Neural cell (in vitro differentiated cells): ENCODE data around the gene PCDH15.

Experiments used
- EP300 ChIP-seq: fragments of 450-650 bp; conservative IDR thresholded peaks from 2 replicates; pipeline ENCODE4 v1.6.1; 2014; ENCODE audit warnings: antibody characterized with exemption, mild to moderate bottlenecking, moderate library complexity; ENCODE audit not compliant: poor library complexity, severe bottlenecking
- EZH2 ChIP-seq: fragments of 200-600, 300-800 bp; shearing (Covaris generic), sonication (generic); IDR thresholded peaks from 2 replicates; pipeline ENCODE4 v1.6.1; 2014; ENCODE audit warnings: antibody characterized with exemption, low read length, borderline replicate concordance, mild to moderate bottlenecking; ENCODE audit not compliant: insufficient read depth, poor library complexity, severe bottlenecking
- MXI1 ChIP-seq: fragments of 450-650 bp; conservative IDR thresholded peaks from 2 replicates; pipeline ENCODE4 v1.6.1; 2014; ENCODE audit warnings: antibody characterized with exemption, mild to moderate bottlenecking; ENCODE audit not compliant: poor library complexity, severe bottlenecking
- POLR2AphosphoS5 ChIP-seq: IDR thresholded peaks from 2 replicates; pipeline ENCODE4 v1.6.1; 2012
- RAD21 ChIP-seq: fragments of 450-650 bp; conservative IDR thresholded peaks from 2 replicates; pipeline ENCODE4 v1.6.1; 2014; ENCODE audit warnings: antibody characterized with exemption, mild to moderate bottlenecking, moderate library complexity
- SMC3 ChIP-seq: fragments of 450-650 bp; conservative IDR thresholded peaks from 2 replicates; pipeline ENCODE4 v1.6.1; 2014; ENCODE audit warnings: antibody characterized with exemption, mild to moderate bottlenecking, moderate library complexity; ENCODE audit not compliant: poor library complexity
- TAF1 ChIP-seq: IDR thresholded peaks from 2 replicates; pipeline ENCODE4 v1.6.1; 2012; ENCODE audit warnings: low read depth
- TF ChIP-seq, protein P1 (sequence below): fragments of 450-650 bp; IDR thresholded peaks from 2 replicates; pipeline ENCODE4 v1.5.1; 2014; ENCODE audit warnings: antibody characterized with exemption, mild to moderate bottlenecking, moderate library complexity; ENCODE audit not compliant: poor library complexity, severe bottlenecking
- TF ChIP-seq, protein P2 (sequence below): IDR thresholded peaks from 2 replicates; pipeline ENCODE4 v1.6.1; 2012; ENCODE audit warnings: borderline replicate concordance

DNA sequence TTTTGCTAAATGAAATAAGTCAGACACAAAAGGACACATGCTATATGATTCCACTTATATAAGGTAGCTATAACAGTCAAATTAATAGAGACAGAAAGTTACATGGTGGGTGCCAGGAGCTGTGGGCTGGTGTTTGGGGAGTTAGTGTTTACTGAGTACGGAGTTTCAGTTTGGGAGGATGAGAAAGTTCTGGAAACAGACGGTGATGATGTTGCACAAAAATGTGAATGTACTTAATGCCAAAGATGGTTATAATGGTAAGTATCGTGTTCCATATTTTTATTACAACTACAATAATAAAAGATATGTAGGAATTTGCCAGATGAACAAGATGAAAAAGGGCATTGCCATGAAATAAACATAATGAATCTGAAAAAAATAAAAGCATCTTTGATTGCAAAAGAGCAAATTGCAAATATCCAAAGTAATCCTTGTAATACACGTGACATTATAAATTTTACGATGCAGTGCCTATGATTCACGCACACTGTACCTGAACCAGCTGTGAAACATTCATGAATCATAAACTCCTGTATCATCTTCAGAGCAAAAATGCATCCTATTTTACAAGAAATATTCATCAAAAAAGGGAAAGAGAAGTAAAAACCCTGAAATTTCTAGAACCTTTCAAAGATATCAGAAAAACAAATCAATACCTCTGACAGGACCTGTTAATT, 676.7 kb downstream of the PCDH15 start:
- TF ChIP-seq, protein P1, sequence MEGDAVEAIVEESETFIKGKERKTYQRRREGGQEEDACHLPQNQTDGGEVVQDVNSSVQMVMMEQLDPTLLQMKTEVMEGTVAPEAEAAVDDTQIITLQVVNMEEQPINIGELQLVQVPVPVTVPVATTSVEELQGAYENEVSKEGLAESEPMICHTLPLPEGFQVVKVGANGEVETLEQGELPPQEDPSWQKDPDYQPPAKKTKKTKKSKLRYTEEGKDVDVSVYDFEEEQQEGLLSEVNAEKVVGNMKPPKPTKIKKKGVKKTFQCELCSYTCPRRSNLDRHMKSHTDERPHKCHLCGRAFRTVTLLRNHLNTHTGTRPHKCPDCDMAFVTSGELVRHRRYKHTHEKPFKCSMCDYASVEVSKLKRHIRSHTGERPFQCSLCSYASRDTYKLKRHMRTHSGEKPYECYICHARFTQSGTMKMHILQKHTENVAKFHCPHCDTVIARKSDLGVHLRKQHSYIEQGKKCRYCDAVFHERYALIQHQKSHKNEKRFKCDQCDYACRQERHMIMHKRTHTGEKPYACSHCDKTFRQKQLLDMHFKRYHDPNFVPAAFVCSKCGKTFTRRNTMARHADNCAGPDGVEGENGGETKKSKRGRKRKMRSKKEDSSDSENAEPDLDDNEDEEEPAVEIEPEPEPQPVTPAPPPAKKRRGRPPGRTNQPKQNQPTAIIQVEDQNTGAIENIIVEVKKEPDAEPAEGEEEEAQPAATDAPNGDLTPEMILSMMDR, result no peak
- TF ChIP-seq, protein P2, sequence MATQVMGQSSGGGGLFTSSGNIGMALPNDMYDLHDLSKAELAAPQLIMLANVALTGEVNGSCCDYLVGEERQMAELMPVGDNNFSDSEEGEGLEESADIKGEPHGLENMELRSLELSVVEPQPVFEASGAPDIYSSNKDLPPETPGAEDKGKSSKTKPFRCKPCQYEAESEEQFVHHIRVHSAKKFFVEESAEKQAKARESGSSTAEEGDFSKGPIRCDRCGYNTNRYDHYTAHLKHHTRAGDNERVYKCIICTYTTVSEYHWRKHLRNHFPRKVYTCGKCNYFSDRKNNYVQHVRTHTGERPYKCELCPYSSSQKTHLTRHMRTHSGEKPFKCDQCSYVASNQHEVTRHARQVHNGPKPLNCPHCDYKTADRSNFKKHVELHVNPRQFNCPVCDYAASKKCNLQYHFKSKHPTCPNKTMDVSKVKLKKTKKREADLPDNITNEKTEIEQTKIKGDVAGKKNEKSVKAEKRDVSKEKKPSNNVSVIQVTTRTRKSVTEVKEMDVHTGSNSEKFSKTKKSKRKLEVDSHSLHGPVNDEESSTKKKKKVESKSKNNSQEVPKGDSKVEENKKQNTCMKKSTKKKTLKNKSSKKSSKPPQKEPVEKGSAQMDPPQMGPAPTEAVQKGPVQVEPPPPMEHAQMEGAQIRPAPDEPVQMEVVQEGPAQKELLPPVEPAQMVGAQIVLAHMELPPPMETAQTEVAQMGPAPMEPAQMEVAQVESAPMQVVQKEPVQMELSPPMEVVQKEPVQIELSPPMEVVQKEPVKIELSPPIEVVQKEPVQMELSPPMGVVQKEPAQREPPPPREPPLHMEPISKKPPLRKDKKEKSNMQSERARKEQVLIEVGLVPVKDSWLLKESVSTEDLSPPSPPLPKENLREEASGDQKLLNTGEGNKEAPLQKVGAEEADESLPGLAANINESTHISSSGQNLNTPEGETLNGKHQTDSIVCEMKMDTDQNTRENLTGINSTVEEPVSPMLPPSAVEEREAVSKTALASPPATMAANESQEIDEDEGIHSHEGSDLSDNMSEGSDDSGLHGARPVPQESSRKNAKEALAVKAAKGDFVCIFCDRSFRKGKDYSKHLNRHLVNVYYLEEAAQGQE, result no peak
- TF ChIP-seq RAD21, result no peak
- no peak for TF ChIP-seq EP300
- no peak for TF ChIP-seq TAF1
- TF ChIP-seq POLR2AphosphoS5, result no peak
- no peak for TF ChIP-seq EZH2
- TF ChIP-seq MXI1, result no peak
- TF ChIP-seq SMC3, result no peak
